SK-N-SH treated with all-trans-retinoic acid at 6 μM for 48 hours (cell line): ENCODE data around the gene HK3.

ENCODE experiments used
- CSDC2 ChIP-seq: fragments of 250-450 bp; sonication (Bioruptor Pico); IDR thresholded peaks from 2 replicates; pipeline ENCODE4 v1.5.0; 2020; ENCODE audit warnings: mild to moderate bottlenecking, moderate library complexity
- ESRRG ChIP-seq: fragments of 250-450 bp; sonication (Bioruptor Pico); IDR thresholded peaks from 2 replicates; pipeline ENCODE4 v1.6.1; 2021; ENCODE audit warnings: mild to moderate bottlenecking
- ISL1 ChIP-seq: fragments of 250-450 bp; sonication (Bioruptor Pico); IDR thresholded peaks from 2 replicates; pipeline ENCODE4 v2.1.2; 2022; ENCODE audit warnings: mild to moderate bottlenecking, moderate library complexity
- RARB ChIP-seq: fragments of 250-450 bp; sonication (Bioruptor Pico); IDR thresholded peaks from 2 replicates; pipeline ENCODE4 v1.8.0; 2021; ENCODE audit warnings: mild to moderate bottlenecking, moderate library complexity
- SNAI2 ChIP-seq: fragments of 250-450 bp; sonication (Bioruptor Pico); IDR thresholded peaks from 2 replicates; pipeline ENCODE4 v1.5.0; 2020; ENCODE audit warnings: mild to moderate bottlenecking, moderate library complexity
- TOX ChIP-seq: fragments of 250-450 bp; sonication (Bioruptor Pico); IDR thresholded peaks from 2 replicates; pipeline ENCODE4 v1.8.0; 2021; ENCODE audit warnings: mild to moderate bottlenecking, moderate library complexity, borderline replicate concordance
- ZC3H10 ChIP-seq: fragments of 250-450 bp; sonication (Bioruptor Pico); IDR thresholded peaks from 2 replicates; pipeline ENCODE4 v1.5.1; 2021; ENCODE audit warnings: mild to moderate bottlenecking, moderate library complexity
- ZFP30 ChIP-seq: fragments of 450-650 bp; formaldehyde crosslinking; IDR thresholded peaks from 2 replicates; pipeline ENCODE4 v1.5.0; 2022; ENCODE audit warnings: mild to moderate bottlenecking, moderate library complexity
- ZNF565 ChIP-seq: fragments of 450-650 bp; formaldehyde crosslinking; conservative IDR thresholded peaks from 2 replicates; pipeline ENCODE4 v1.5.0; 2020; ENCODE audit warnings: low read depth, mild to moderate bottlenecking, moderate library complexity
- ZNF70 ChIP-seq: fragments of 450-650 bp; formaldehyde crosslinking; IDR thresholded peaks from 2 replicates; pipeline ENCODE4 v1.5.0; 2020; ENCODE audit warnings: mild to moderate bottlenecking, moderate library complexity
- ZNF8 ChIP-seq: fragments of 450-650 bp; formaldehyde crosslinking; IDR thresholded peaks from 2 replicates; pipeline ENCODE4 v1.5.0; 2020; ENCODE audit warnings: mild to moderate bottlenecking, moderate library complexity
- TF ChIP-seq, protein P1 (sequence below): fragments of 250-450 bp; sonication (Bioruptor Pico); IDR thresholded peaks from 2 replicates; pipeline ENCODE4 v1.8.0; 2020; ENCODE audit warnings: mild to moderate bottlenecking, moderate library complexity, borderline replicate concordance
- TF ChIP-seq, protein P2 (sequence below): fragments of 250-450 bp; sonication (Bioruptor Pico); IDR thresholded peaks from 2 replicates; pipeline ENCODE4 v1.5.1; 2020; ENCODE audit warnings: low read depth, mild to moderate bottlenecking, moderate library complexity

DNA sequence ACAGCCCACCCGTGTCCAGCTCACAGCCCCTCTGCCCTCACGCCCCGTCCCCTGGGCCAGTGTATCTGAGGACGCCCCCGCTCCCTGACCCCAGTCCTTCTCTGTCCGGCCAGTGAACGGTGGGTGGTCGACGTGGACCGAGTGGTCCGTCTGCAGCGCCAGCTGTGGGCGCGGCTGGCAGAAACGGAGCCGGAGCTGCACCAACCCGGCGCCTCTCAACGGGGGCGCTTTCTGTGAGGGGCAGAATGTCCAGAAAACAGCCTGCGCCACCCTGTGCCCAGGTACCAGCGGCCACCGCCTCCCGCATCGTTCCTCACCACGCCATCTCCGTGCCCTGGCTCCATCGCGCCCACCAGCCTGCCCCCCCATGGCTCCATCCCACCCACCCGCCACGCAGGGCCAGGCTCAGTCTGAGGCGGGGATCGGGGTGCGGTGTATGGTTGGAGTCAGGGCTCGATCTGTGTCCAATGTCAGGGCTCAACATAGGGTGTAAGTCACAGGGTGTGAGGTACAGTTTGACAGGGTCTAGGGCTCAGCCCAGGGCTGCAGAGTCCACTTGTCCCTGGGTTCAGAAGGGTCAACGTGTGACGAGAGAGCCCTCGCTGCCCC lies 29.5 kb downstream of the HK3 start:
- no peak for TF ChIP-seq ZNF565 (CRISPR knock-in tag)
- TF ChIP-seq RARB, result no peak
- no peak for TF ChIP-seq ZC3H10
- TF ChIP-seq, protein P1, sequence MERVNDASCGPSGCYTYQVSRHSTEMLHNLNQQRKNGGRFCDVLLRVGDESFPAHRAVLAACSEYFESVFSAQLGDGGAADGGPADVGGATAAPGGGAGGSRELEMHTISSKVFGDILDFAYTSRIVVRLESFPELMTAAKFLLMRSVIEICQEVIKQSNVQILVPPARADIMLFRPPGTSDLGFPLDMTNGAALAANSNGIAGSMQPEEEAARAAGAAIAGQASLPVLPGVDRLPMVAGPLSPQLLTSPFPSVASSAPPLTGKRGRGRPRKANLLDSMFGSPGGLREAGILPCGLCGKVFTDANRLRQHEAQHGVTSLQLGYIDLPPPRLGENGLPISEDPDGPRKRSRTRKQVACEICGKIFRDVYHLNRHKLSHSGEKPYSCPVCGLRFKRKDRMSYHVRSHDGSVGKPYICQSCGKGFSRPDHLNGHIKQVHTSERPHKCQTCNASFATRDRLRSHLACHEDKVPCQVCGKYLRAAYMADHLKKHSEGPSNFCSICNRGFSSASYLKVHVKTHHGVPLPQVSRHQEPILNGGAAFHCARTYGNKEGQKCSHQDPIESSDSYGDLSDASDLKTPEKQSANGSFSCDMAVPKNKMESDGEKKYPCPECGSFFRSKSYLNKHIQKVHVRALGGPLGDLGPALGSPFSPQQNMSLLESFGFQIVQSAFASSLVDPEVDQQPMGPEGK, result no peak
- no peak for TF ChIP-seq ZNF8 (CRISPR knock-in tag)
- no peak for TF ChIP-seq ISL1 (CRISPR knock-in tag)
- TF ChIP-seq TOX (CRISPR knock-in tag), result no peak
- no peak for TF ChIP-seq CSDC2
- TF ChIP-seq, protein P2, sequence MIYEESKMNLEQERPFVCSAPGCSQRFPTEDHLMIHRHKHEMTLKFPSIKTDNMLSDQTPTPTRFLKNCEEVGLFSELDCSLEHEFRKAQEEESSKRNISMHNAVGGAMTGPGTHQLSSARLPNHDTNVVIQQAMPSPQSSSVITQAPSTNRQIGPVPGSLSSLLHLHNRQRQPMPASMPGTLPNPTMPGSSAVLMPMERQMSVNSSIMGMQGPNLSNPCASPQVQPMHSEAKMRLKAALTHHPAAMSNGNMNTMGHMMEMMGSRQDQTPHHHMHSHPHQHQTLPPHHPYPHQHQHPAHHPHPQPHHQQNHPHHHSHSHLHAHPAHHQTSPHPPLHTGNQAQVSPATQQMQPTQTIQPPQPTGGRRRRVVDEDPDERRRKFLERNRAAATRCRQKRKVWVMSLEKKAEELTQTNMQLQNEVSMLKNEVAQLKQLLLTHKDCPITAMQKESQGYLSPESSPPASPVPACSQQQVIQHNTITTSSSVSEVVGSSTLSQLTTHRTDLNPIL (CRISPR knock-in tag), result no peak
- no peak for TF ChIP-seq SNAI2 (CRISPR knock-in tag)
- no peak for TF ChIP-seq ZNF70
- no peak for TF ChIP-seq ZFP30
- no peak for TF ChIP-seq ESRRG (CRISPR knock-in tag)
